22Rv1 (cell line): Measurements from ENCODE around the gene EXOC3L1.

Source experiments
- CTCF ChIP-seq: fragments of 450-650 bp; IDR thresholded peaks from 2 replicates; pipeline ENCODE4 v1.5.1; 2017; ENCODE audit warnings: mild to moderate bottlenecking
- ZFX ChIP-seq: fragments of 450-650 bp; IDR thresholded peaks from 2 replicates; pipeline ENCODE4 v1.6.1; 2017; ENCODE audit warnings: antibody characterized with exemption, borderline replicate concordance

- TF ChIP-seq CTCF, result no peak
- no peak for TF ChIP-seq ZFX
Measured at GRCh38 chr16:67207249-67208091, 17.5 kb upstream of the EXOC3L1 start.
